Choroid plexus epithelial cell (primary cell): Measurements from ENCODE around the gene USH2A.
A peak's percentile ranks its signal among the peaks of the same experiment; 100 is the strongest.

ENCODE experiments used
- DNase-seq: peaks from one replicate; pipeline ENCODE4 v3.0.0-alpha.2; 2010; ENCODE audit warnings: low read depth
- H3K4me3 ChIP-seq: 2 replicates; pipeline ENCODE4 v1.5.1; 2011; ENCODE audit warnings: low read depth, mild to moderate bottlenecking, control low read depth, low read length, moderate library complexity
- TF ChIP-seq, protein P1 (sequence below): conservative IDR thresholded peaks from 2 replicates; pipeline ENCODE4 v1.5.1; 2011; ENCODE audit warnings: low read depth, mild to moderate bottlenecking, control low read depth, inconsistent platforms, low read length, moderate library complexity

The USH2A gene

DNA sequence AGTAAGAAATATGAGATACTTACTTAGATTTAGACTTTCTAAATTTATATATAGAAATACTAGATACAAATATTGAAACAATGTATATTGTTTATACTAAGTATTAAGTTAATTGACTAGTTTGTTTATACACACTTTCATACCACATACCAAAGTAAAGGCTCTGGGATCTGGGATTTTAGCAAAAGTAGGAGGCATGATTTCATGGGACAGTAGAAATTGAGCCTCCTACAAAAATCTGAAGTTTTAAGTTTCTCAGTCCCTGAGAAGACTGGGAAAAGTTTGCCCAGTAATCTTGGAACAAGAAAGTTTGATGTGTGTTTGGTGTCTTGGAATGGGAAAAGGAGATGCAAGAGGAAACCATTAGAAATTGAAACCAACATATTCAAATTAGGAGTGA, 825.3 kb downstream of the USH2A start:
- DNase-seq: no peak
- H3K4me3 ChIP-seq: no peak overlapping the region
- TF ChIP-seq, protein P1, sequence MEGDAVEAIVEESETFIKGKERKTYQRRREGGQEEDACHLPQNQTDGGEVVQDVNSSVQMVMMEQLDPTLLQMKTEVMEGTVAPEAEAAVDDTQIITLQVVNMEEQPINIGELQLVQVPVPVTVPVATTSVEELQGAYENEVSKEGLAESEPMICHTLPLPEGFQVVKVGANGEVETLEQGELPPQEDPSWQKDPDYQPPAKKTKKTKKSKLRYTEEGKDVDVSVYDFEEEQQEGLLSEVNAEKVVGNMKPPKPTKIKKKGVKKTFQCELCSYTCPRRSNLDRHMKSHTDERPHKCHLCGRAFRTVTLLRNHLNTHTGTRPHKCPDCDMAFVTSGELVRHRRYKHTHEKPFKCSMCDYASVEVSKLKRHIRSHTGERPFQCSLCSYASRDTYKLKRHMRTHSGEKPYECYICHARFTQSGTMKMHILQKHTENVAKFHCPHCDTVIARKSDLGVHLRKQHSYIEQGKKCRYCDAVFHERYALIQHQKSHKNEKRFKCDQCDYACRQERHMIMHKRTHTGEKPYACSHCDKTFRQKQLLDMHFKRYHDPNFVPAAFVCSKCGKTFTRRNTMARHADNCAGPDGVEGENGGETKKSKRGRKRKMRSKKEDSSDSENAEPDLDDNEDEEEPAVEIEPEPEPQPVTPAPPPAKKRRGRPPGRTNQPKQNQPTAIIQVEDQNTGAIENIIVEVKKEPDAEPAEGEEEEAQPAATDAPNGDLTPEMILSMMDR: no peak

DNA sequence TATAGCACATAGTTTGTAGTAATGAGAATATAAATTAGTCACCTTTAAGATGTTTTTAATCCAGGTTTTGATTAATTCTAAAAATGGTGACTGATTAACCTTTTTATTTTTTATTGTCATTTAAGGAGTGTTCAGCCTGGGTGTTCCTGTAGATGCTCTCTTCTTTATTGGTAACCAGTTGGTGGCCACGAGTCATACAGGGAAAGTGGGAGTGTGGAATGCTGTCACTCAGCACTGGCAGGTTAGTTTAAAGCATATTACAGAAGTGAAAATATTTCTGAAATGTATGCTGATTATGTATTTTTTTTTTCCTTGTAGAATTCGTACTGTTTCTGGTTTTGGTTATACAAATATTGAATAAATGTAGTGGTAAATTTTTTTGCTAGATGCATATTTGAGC, 828.0 kb downstream of the USH2A start:
- TF ChIP-seq, protein P1: no peak
- DNase-seq: no peak
- no peak overlapping the region for H3K4me3 ChIP-seq

DNA sequence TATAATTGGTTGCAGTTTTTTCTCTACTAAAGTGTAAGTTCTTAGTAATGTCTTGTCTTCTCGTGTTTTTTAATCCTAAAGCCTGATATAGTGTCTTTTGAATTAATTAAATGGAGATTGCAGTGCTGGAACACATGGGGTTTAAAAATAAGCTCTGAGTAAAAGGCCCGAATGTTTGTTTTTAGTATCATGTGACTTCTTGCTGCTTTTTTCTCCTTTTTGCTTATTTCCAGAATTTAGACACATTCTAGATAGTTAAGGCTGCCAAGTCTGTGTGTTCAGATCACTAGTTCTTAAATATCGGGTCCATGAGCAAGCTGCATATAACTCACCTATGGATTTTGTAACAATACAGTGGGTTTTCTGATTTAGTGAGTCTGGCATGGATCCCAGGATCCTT, 828.6 kb downstream of the USH2A start:
- DNase-seq: peak; percentile 52
- TF ChIP-seq, protein P1: no peak
- H3K4me3 ChIP-seq: no peak overlapping the region

DNA sequence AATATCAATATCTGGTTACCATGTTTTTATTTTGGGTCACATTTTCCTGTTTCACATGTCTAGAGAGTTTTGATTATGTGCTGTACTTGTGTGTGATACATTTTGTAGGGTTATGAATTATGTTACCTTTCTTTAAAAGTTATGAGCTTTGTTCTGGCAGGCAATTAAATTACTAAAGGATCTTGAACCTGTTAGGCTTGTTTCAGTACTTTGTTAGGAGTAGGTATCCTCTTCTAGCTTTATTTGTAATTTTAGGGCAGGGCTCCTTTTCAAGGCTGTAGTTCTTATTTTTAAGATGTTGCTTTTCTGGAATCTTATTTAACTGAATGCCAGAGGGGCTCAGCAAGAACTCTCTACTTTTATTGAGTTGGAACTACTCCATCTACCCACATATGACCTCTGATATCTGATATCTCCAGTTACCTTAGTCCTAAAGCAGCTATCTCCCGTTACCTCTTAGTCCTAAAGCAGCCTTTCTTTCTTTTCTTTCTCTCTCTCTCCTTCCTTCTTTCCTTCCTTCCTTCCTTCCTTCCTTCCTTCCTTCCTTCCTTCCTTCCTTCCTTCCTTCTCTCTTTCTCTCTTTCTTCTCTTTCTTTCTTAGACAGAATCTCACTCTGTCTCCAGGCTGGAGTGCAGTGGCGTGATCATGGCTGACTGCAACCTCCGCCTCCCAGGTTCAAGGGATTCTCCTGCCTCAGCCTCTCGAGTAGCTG, 832.3 kb downstream of the USH2A start:
- DNase-seq: no peak
- H3K4me3 ChIP-seq: no peak overlapping the region
- TF ChIP-seq, protein P1: no peak

DNA sequence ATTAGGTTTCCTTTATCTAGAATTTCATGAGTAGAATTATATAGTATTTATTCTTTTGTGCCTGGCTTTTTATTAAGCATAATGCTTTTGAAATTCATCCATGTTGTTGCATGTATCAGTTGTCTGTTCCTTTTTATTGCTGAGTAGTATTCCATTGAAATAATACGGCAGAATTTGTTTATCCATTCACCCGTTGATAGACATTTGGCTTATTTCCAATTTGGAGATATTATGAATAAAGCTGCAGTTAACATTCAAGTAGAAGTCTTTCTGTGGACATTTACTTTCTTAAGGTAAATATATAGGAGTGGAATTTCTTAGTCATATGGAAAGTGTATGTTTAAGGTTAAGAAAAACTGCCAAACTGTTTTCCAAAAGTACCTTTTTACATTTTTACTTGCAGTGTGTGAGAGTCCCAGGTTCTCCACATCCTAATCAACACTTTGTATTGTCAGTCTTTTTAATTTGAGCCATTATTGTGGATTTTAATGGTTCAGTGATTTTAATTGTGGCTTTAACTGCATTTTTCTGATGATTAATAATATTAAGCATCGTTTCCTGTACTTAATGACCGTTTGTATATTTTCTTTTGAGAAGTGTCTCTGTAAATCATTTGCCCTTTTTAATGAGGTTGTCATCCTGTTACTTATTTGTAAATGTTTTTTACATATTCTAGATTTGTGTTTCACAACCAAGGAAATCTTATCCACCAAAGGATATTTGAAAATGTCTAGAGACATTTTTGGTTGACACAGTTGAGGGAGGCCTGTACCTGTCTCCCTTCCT, 833.4 kb downstream of the USH2A start:
- no peak overlapping the region for H3K4me3 ChIP-seq
- no peak for DNase-seq
- TF ChIP-seq, protein P1: no peak

DNA sequence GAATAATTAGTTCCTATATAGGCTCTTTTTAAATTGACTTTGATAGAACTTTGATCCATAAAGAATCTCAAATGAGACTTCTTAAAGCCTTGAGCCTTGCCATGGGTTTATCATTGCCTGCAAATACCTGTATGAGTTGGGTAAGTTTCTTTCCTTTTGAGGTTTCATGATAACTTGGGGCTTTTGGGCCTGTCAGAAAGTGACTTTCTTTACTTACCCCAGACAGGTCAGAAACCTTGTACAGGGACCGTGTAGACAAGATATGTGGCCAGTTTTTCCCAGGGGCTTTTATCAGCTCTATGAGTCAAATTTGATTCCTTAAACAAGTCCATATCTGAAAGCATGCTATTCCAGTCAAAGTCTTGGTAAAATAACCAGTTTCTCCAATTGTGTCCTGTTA, 838.9 kb downstream of the USH2A start:
- DNase-seq: no peak
- TF ChIP-seq, protein P1: no peak
- no peak overlapping the region for H3K4me3 ChIP-seq
